NCI-H2081 treated with DMSO at 0.1 percent for 48 hours (cell line): ENCODE results near the gene MAP1LC3B.

Experiments used
- DNase-seq: peaks from one replicate; lab custom pipeline; 2025; lab: John Stamatoyannopoulos, UW

MAP1LC3B gene

DNA sequence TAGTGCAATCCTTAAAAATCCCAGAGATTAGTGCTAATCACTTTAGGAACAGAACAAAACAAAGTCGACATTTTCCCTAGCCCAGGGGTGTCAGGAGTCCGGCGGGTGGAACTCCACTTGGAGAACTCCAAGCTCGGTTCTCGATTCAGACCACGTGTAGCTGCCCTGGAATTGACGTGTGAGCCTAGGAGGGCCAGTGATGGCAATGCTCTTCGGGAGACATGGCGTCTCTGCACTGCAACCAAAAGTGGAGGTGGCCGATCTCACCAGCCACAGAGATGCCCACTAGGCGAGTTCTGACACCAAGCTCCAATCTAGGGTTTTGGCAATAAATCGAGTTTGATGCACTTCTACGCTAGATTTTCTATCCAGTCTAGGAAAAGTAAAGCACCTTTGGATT lies 17.6 kb downstream of the MAP1LC3B start:
- DNase-seq = no peak

- no peak for DNase-seq
These were observed 18.4 kb downstream of the MAP1LC3B start for GRCh38 chr16:87410530-87410929.

DNA sequence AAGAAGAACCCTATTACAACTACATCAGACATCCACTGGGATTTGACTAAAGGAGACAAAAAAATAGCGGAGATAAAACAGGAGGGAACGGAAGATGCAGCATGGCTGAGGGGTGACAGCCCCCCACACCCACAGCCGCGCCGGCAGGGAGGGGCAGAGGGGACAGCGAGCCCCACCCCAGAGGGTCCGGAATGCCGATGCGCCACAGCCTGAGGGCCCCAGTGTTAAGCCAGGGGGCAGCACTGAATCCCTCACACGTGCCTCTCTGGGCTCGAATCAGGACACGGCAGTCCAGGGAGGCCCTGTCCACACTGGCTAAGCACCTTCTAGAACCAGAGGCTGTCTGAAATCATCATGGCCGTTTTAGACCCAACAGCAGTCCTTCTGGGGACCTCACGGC lies 18.8 kb downstream of the MAP1LC3B start:
- DNase-seq = no peak

- DNase-seq = no peak
These were observed 19.5 kb downstream of the MAP1LC3B start for GRCh38 chr16:87411375-87412271.

GRCh38 chr16:87412371-87412995 lies 20.3 kb downstream of the MAP1LC3B start:
- no peak for DNase-seq

- DNase-seq = no peak
These were observed 20.9 kb downstream of the MAP1LC3B start for GRCh38 chr16:87412996-87413421.

DNA sequence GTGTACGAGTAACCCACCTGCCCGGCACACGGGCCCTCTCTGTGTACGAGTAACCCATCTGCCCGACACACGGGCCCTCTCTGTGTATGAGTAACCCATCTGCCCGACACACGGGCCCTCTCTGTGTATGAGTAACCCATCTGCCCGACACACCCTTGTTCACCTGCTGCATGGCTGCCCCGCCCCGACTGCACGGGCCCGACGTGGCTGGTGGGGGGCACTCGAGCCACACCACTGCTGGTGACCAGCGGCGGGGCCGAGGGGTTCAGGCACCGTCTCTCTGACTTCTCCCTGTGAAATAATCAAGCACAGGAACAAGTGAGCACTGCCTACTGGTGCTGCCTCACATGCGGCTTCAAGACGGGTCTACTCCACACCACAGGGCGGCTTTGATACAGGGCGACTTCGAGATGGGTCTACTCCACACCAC lies 22.1 kb downstream of the MAP1LC3B start:
- DNase-seq = no peak

- no peak for DNase-seq
These were observed 23.3 kb downstream of the MAP1LC3B start for GRCh38 chr16:87415441-87415840.

GRCh38 chr16:87416826-87417527 lies 24.8 kb downstream of the MAP1LC3B start:
- no peak for DNase-seq

DNA sequence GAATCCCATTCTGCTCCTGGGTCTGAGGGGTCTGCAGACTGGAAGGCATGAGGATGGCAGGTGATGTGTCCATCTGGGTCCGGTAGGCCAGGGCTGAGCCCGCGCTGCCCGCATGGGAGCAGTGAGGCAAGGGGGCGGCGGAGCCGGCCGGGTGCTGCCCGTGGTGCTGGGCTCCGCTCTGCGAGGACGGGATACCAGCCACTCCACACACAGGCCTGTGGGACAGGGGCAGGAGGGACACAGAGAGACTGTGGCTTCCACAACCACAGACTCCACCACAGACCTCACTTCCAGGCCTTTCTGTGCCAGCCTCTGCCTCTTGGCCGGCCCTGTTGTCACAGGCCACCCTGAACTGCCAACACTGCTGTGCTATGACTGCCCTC lies 25.4 kb downstream of the MAP1LC3B start:
- DNase-seq = no peak

DNA sequence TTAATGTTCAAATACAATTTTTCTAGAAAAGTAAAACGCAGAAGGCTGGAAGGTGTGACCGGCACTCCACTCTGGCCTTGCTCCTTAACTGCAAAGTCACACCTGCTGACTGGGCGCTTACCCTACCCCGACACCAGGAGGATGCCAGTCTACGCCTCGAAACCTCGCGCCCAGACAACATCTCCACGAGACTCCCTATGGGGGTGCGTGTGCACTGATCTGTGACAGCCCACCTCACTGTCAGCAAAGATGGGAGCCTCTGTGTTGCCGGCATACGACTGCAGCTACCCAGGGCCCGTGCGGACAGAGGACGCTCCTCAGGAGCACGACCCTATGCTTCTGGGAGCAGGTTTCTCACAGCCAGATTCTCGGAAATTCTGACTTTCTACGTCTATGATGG lies 26.1 kb downstream of the MAP1LC3B start:
- no peak for DNase-seq

GRCh38 chr16:87418644-87419043 lies 26.5 kb downstream of the MAP1LC3B start:
- DNase-seq = no peak

DNA sequence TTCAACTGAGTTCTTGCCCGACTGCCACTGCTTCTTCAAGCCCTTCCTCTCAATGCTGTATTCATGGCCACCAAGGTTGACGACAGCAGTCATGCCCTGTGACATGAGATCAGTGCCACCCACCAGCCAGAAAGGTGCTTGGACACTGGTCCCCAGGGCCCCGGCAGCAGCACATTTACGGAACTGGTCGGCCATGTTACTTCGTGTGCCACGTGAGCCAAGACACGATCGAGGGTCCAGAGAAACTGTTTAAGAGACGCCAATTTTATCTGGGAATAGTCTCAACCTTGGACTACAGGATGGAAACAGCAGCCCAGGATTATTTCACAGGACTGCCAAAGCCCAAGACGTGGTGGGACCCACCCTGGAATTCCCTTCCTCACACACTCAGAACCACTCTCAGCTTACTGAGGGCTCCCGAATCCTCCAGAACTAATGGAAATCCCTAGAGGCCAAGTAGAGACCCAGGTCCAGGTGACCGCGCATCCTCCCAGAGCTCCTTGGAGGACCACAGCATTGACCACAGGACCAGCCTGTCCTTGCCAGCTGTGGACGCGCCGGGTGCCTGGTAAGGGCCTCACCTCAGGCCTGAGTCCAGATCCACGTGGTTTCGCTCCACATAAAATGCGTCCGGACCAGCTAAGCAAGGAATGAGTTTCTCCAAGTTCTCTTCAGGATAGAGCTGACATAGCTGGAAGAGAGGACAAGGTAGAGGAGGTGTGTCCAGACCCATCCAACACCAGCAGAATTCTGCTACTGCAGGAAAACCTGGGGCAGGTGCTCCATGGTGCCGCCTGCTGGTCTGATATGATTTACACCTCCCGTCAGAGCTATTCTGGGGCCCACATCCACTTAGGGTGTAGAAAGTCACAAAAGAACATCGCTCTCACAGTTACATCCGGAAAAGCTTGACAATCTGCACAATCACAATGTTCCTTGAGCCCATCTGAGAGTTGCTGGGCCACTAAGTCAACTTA lies 28.2 kb downstream of the MAP1LC3B start:
- no peak for DNase-seq

- no peak for DNase-seq
These were observed 29.1 kb downstream of the MAP1LC3B start for GRCh38 chr16:87421003-87421912.

- no peak for DNase-seq
These were observed 30.0 kb downstream of the MAP1LC3B start for GRCh38 chr16:87422106-87422505.

DNA sequence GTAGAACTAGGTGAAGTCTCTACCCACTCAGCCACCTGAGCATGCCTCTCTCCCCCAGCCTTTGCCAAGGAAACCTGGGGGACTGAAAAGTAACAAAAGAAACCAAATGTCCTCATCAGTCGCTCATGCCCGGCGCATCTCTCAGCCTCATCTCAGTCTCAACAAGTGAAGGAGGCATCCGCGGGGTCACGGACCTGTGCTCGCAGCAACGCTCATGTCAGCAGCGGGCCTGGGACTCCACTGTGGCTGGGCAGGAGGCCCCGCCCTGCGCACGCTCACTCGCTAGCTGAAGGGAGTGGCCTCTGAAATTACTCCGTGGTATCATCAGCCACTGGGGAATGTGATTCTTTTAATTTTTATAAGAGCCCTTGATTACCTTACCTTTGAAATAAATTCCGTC lies 31.3 kb downstream of the MAP1LC3B start:
- no peak for DNase-seq

DNA sequence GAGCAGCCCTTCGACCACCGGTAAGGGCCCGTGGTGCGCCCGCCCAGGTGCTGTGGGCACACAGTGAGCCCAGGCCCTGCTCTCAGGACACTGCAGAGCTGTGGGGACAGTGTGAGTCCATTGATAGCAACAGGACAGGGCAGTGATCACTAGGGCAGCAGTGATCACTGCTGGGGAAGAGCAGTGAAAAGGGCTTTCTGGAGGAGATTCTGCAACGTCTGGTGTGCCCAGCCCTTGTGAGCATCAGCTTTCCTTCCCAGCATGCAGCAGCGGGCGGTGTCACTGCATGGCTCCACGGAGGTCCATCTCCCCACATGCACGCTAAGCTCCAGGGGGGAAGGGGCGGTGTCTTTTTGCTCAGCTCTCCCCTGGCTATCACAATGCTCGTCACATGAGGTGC lies 32.1 kb downstream of the MAP1LC3B start:
- DNase-seq = no peak

- DNase-seq = no peak
These were observed 33.8 kb downstream of the MAP1LC3B start for GRCh38 chr16:87425941-87426340.

GRCh38 chr16:87426423-87427215 lies 34.5 kb downstream of the MAP1LC3B start:
- DNase-seq = no peak

DNA sequence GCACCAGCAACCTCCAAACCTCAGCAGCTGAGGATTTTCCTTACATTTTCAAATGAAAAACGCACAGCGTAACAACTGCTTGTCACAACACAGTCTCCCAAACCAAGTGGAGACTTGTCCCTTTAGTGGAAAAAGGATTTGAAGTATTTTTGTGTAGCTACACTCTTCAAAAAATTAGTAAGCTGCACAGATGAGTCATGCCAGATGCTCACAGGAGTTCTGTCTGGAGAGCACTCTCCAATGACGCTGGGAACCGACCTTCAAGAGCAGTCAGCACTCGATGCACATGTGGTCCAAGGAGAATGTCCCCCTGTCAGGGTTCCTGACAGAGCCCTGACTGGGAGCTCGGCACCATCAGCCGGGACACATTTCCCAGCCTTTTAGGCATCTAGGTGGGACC lies 39.8 kb downstream of the MAP1LC3B start:
- no peak for DNase-seq
